HS-27A (cell line): Measurements from ENCODE around the gene TCAF1.
"Not testable (repeated sequence)": the region's sequence is repeated elsewhere in the genome, so short reads cannot be mapped to it uniquely, and the experiment has no call there.

Experiments used
- DNase-seq: peaks from one replicate; pipeline ENCODE4 v3.0.0-alpha.2; 2012; ENCODE audit warnings: low read depth, missing footprints

Gene TCAF1

GRCh38 chr7:143905509-143905908 is 3.5 kb upstream of the TCAF1 start:
- no peak for DNase-seq

GRCh38 chr7:143902332-143902899 is 440 bp upstream of the TCAF1 start:
- no peak for DNase-seq

- DNase-seq = no peak
Measured at GRCh38 chr7:143901332-143901667, 676 bp downstream of the TCAF1 start.

- DNase-seq = no peak
Measured at GRCh38 chr7:143900230-143900766, 1.7 kb downstream of the TCAF1 start.

GRCh38 chr7:143898810-143899209 is 3.2 kb downstream of the TCAF1 start:
- no peak for DNase-seq

- DNase-seq = no peak
Measured at GRCh38 chr7:143896667-143897066, 5.3 kb downstream of the TCAF1 start.

GRCh38 chr7:143892527-143893300 is 9.3 kb downstream of the TCAF1 start:
- no peak for DNase-seq

GRCh38 chr7:143891457-143891856 is 10.5 kb downstream of the TCAF1 start:
- DNase-seq = no peak

- no peak for DNase-seq
Measured at GRCh38 chr7:143890558-143890957, 11.4 kb downstream of the TCAF1 start.

GRCh38 chr7:143889068-143889467 is 12.9 kb downstream of the TCAF1 start:
- no peak for DNase-seq

- no peak for DNase-seq
Measured at GRCh38 chr7:143886826-143887477, 15.0 kb downstream of the TCAF1 start.

GRCh38 chr7:143885951-143886350 is 16.0 kb downstream of the TCAF1 start:
- DNase-seq = no peak

- peak; percentile 19 for DNase-seq
Measured at GRCh38 chr7:143884969-143885559, 16.9 kb downstream of the TCAF1 start.

GRCh38 chr7:143884241-143884968 is 17.6 kb downstream of the TCAF1 start:
- no peak for DNase-seq

GRCh38 chr7:143882604-143883078 is 19.3 kb downstream of the TCAF1 start:
- DNase-seq = no peak

- no peak for DNase-seq
Measured at GRCh38 chr7:143882020-143882603, 19.9 kb downstream of the TCAF1 start.

GRCh38 chr7:143878884-143879283 is 23.1 kb downstream of the TCAF1 start:
- DNase-seq = no peak

GRCh38 chr7:143877098-143877497 is 24.9 kb downstream of the TCAF1 start:
- no peak for DNase-seq

GRCh38 chr7:143876218-143876617 is 25.8 kb downstream of the TCAF1 start:
- DNase-seq = no peak

- DNase-seq = not testable (repeated sequence)
Measured at GRCh38 chr7:143873242-143873641, 28.7 kb downstream of the TCAF1 start.

- DNase-seq = not testable (repeated sequence)
Measured at GRCh38 chr7:143871534-143871933, 30.4 kb downstream of the TCAF1 start.
